Osteocyte (in vitro differentiated cells): ENCODE measurements around the gene TGM4. TPM values are rescaled to one million over a fixed set of nuclear protein-coding genes. Genes with fewer than 3 reads are reported as not detected.

ENCODE experiments used
- DNase-seq: peaks from one replicate; pipeline ENCODE4 v3.0.0; 2021; ENCODE audit warnings: mixed read lengths; ENCODE audit not compliant: unreplicated experiment; ENCODE audit errors: extremely low spot score
- H3K27ac Mint-ChIP-seq: one replicate; pipeline ENCODE4 v1.8.0; 2021; ENCODE audit warnings: mild to moderate bottlenecking, mixed read lengths; ENCODE audit not compliant: unreplicated experiment
- H3K27me3 Mint-ChIP-seq: one replicate; pipeline ENCODE4 v1.8.0; 2021; ENCODE audit warnings: mixed read lengths; ENCODE audit not compliant: unreplicated experiment
- H3K36me3 Mint-ChIP-seq: one replicate; pipeline ENCODE4 v1.8.0; 2021; ENCODE audit warnings: mixed read lengths; ENCODE audit not compliant: unreplicated experiment
- H3K4me1 Mint-ChIP-seq: one replicate; pipeline ENCODE4 v1.8.0; 2021; ENCODE audit warnings: mixed read lengths; ENCODE audit not compliant: unreplicated experiment
- H3K4me3 Mint-ChIP-seq: one replicate; pipeline ENCODE4 v1.8.0; 2021; ENCODE audit warnings: mild to moderate bottlenecking, moderate library complexity, mixed read lengths; ENCODE audit not compliant: unreplicated experiment
- H3K9me3 Mint-ChIP-seq: one replicate; pipeline ENCODE4 v1.8.0; 2021; ENCODE audit warnings: mixed read lengths; ENCODE audit not compliant: unreplicated experiment
- long read RNA-seq: library from polyadenylated mRNA; unstranded; transcript quantifications from one replicate; pipeline ENCODE4 v2.0.0, GENCODE V29; 2021
- total RNA-seq: library from RNA; stranded (reverse); gene quantifications from 2 replicates; pipeline ENCODE4 v1.2.1, GENCODE V29; 2021
- TF ChIP-seq, protein P1 (sequence below): fragments of 200-600 bp; sonication (generic); IDR thresholded peaks from 2 replicates; pipeline ENCODE4 v1.5.0; 2021; ENCODE audit warnings: antibody characterized with exemption, mild to moderate bottlenecking, moderate library complexity

TGM4 gene
- total RNA-seq, result 0.26 TPM in 1 of 2 replicates, not detected in the other
- long read RNA-seq, result 0 reads

DNA sequence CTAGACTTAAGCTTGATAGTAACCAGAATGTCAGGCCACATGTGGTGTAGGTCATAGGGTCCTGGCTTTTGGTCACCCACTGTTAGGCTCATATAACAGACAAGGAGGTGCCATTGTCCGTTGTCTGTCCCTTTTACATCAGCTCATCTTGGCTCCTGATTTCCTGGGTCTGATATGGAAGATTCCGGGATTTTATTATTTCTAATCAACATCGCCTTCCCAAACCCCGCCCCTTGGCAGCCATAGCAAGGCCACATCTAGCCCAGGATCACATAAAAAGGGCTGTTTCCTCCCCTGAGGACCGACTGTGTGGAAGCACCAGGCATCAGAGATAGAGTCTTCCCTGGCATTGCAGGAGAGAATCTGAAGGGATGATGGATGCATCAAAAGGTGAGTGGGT, at the start of gene TGM4:
TSS of gene TGM4 (plus strand) at position 301 of the 400 bp plus-strand sequence. CDS start at position 372, 71 bp downstream.
- H3K9me3 Mint-ChIP-seq, result no peaks in the 10 kb centered on the region

DNA sequence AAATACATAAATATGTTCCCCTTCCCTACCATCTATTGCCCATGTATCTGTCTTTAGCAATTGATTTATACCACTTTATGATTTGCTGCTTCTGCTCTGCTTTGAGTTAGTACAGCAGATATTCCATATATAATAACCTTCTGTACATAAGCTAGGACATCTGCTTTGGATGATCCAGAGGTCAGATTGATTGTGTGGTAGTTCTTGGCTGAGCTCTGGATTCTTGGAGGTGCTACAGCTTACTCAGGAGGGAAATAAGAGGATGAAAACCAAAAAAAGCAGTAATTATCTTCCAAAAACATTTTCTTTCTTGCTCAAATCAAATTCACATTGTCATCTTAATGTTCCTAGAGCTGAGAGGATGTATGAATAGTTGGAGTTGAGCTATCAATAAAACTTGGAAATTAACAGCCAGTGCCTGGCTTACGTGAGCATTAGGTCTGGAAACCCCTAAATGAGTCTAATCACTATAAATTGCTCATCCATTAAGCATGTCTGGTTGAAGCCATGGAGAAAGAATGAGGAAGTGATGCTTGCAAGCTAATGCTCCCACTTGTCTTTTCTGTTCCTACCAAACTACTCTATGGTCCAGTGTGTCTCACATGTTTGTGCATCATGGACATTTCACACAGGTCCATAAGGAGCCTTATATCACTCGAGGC, 49.0 kb upstream of the TGM4 start:
- Mint-ChIP-seq H3K4me3 (no peak overlapping the region), H3K27ac (no peak overlapping the region), H3K9me3 (no peaks in the 10 kb centered on the region), H3K27me3 (no peaks in the 10 kb centered on the region), H3K4me1 (peaks cover 14% of the 10 kb centered on the region), H3K36me3 (peaks cover 8% of the 10 kb centered on the region)
- TF ChIP-seq, protein P1, sequence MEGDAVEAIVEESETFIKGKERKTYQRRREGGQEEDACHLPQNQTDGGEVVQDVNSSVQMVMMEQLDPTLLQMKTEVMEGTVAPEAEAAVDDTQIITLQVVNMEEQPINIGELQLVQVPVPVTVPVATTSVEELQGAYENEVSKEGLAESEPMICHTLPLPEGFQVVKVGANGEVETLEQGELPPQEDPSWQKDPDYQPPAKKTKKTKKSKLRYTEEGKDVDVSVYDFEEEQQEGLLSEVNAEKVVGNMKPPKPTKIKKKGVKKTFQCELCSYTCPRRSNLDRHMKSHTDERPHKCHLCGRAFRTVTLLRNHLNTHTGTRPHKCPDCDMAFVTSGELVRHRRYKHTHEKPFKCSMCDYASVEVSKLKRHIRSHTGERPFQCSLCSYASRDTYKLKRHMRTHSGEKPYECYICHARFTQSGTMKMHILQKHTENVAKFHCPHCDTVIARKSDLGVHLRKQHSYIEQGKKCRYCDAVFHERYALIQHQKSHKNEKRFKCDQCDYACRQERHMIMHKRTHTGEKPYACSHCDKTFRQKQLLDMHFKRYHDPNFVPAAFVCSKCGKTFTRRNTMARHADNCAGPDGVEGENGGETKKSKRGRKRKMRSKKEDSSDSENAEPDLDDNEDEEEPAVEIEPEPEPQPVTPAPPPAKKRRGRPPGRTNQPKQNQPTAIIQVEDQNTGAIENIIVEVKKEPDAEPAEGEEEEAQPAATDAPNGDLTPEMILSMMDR, result no peak
- DNase-seq, result no peak

More for the DNA sequence above, at the start of gene TGM4:
- Mint-ChIP-seq H3K4me1 (no peaks in the 10 kb centered on the region), H3K27me3 (no peaks in the 10 kb centered on the region), H3K4me3 (no peak within 1 kb of the TSS), H3K36me3 (no peaks in the 10 kb centered on the region), H3K27ac (no peak within 1 kb of the TSS)
- DNase-seq, result no peak
- TF ChIP-seq, protein P1, result no peak

DNA sequence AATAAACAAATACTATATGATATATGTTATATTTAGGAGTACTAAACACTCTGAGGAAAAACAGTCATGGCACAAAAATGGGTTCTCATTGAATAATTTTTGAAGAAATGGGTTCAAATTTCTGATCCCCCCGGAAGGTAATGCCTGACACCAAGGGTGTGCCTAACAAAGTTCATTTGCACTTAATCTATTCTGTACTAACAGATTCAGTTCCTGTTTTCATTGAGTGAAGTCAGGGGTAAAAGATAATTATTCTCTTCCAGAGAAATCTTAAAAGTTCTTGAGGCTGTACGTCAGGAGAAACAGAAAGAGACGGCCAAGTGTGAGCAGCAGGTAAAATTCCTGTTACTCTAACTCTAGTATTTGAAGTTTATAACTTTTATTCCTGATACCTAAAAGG, 47.2 kb upstream of the TGM4 start:
- no peak for DNase-seq
- H3K27me3 Mint-ChIP-seq, result no peaks in the 10 kb centered on the region
- H3K4me1 Mint-ChIP-seq, result peaks cover 16% of the 10 kb centered on the region
- TF ChIP-seq, protein P1, result no peak
- H3K27ac Mint-ChIP-seq, result no peak overlapping the region
- H3K4me3 Mint-ChIP-seq, result no peak overlapping the region
- no peaks in the 10 kb centered on the region for H3K9me3 Mint-ChIP-seq
- peaks cover 7% of the 10 kb centered on the region for H3K36me3 Mint-ChIP-seq

DNA sequence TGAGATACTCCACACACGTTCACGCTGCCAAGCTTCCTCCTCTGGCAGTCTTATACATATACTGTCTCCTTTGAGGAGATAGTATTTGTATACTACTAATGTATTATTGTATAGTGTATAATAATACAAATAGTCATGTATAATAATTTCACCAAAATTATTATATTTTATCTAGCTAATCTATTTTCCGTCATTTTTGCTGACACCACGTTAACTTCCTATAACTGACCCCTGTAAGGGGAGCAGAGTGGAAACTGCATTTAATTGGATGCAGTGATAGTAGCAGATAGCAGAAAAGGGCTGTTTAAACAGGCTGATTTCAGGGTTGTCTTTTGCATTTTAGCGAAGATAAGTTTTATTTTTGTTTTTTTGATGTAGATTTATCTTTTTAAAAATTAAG, 43.2 kb upstream of the TGM4 start:
- Mint-ChIP-seq H3K4me3 (no peak overlapping the region), H3K9me3 (no peaks in the 10 kb centered on the region), H3K4me1 (peaks cover 7% of the 10 kb centered on the region), H3K36me3 (peaks cover 5% of the 10 kb centered on the region), H3K27ac (no peak overlapping the region), H3K27me3 (no peaks in the 10 kb centered on the region)
- TF ChIP-seq, protein P1, result no peak
- DNase-seq, result no peak

DNA sequence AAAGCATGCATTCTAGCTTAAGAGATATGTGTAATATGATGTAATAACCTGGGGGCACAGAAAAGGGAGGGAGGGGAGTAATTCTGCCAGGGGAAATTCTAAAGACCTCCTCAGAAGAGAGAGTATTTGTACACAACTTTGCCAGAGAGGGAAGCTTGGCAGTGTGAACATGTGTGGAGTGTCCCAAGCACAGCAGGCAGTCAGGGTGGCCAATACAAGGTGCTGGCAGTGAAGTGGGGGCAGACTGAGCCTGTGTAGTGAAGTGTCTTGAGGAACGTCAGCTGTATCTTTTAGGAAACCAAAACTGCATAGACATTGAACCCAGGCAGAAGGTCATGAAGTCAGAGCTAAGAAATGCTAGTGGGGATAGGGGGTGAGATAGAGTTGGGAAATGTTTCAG, 42.4 kb upstream of the TGM4 start:
- no peaks in the 10 kb centered on the region for H3K27me3 Mint-ChIP-seq
- H3K4me1 Mint-ChIP-seq, result peaks cover 7% of the 10 kb centered on the region
- no peak overlapping the region for H3K4me3 Mint-ChIP-seq
- peaks cover 4% of the 10 kb centered on the region for H3K36me3 Mint-ChIP-seq
- no peak overlapping the region for H3K27ac Mint-ChIP-seq
- TF ChIP-seq, protein P1, result no peak
- H3K9me3 Mint-ChIP-seq, result peaks cover 3% of the 10 kb centered on the region
- no peak for DNase-seq
